ENCODE measurements around the gene KCNJ3. TPM values are rescaled to one million over a fixed set of nuclear protein-coding genes. Genes with fewer than 3 reads are reported as not detected.

The KCNJ3 gene
- total and polyA plus RNA-seq, 8 donors: 0.10 to 0.65 (median 0.25) TPM; not detected in 1

GRCh38 chr2:154673694-154674093 lies 24.8 kb upstream of the KCNJ3 start:
- no peak for TF ChIP-seq CTCF (IDR thresholded peaks at IDR 0.05)
- Histone ChIP-seq H3K4me3 (no peak overlapping the region), H3K4me1 (no peaks in the 10 kb centered on the region), H3K9me3 (no peaks in the 10 kb centered on the region), H3K36me3 (no peaks in the 10 kb centered on the region), H3K27ac (no peak overlapping the region), H3K27me3 (no peaks in the 10 kb centered on the region)
- intact Hi-C loops (cut with DNase I): no loop called here
- ATAC-seq (no peak), DNase-seq (no peak)

- Histone ChIP-seq H3K36me3 (no peaks in the 10 kb centered on the region), H3K9me3 (no peaks in the 10 kb centered on the region), H3K4me3 (no peak overlapping the region), H3K27ac (no peak overlapping the region), H3K27me3 (no peaks in the 10 kb centered on the region), H3K4me1 (no peaks in the 10 kb centered on the region)
- intact Hi-C loops (cut with DNase I): no loop called here
- ATAC-seq (no peak), DNase-seq (no peak)
- no peak for TF ChIP-seq CTCF (IDR thresholded peaks at IDR 0.05)
These were observed 21.1 kb upstream of the KCNJ3 start for GRCh38 chr2:154677401-154677800.

- no peak overlapping the region for H3K27ac ChIP-seq
- H3K9me3 ChIP-seq: no peaks in the 10 kb centered on the region
- ATAC-seq (no peak), DNase-seq (no peak)
- no peak overlapping the region for H3K4me3 ChIP-seq
- no peaks in the 10 kb centered on the region for H3K36me3 ChIP-seq
- no peaks in the 10 kb centered on the region for H3K27me3 ChIP-seq
- TF ChIP-seq CTCF (IDR thresholded peaks at IDR 0.05): no peak
- H3K4me1 ChIP-seq: no peaks in the 10 kb centered on the region
- intact Hi-C loops (cut with DNase I): no loop called here
These were observed 16.8 kb upstream of the KCNJ3 start for GRCh38 chr2:154681741-154682140.

- no peak overlapping the region for H3K4me3 ChIP-seq
- no peaks in the 10 kb centered on the region for H3K36me3 ChIP-seq
- no peak overlapping the region for H3K27ac ChIP-seq
- ATAC-seq: no peak
- no peaks in the 10 kb centered on the region for H3K9me3 ChIP-seq
- TF ChIP-seq CTCF (IDR thresholded peaks at IDR 0.05): no peak
- intact Hi-C loops (cut with DNase I): no loop called here
- no peaks in the 10 kb centered on the region for H3K27me3 ChIP-seq
- no peaks in the 10 kb centered on the region for H3K4me1 ChIP-seq
- DNase-seq: no peak
These were observed 12.3 kb upstream of the KCNJ3 start for GRCh38 chr2:154686162-154686561.

- Histone ChIP-seq H3K27me3 (no peaks in the 10 kb centered on the region), H3K9me3 (no peaks in the 10 kb centered on the region), H3K4me3 (no peak overlapping the region), H3K36me3 (no peaks in the 10 kb centered on the region), H3K4me1 (no peaks in the 10 kb centered on the region), H3K27ac (no peak overlapping the region)
- TF ChIP-seq CTCF (IDR thresholded peaks at IDR 0.05): no peak
- no peak for ATAC-seq
- DNase-seq: no peak
- intact Hi-C loops (cut with DNase I): no loop called here
These were observed 10.1 kb upstream of the KCNJ3 start for GRCh38 chr2:154688373-154688772.
